WTC11 (cell line): Measurements from ENCODE around the gene KCNMA1. TPM values are rescaled to one million over a fixed set of nuclear protein-coding genes. Genes with fewer than 3 reads are reported as not detected.

Experiments
- ATAC-seq: fragments of 200-7000 bp; cut with Tn5 transposase; 2 replicates; pipeline ENCODE4 v1.10.0; 2021; ENCODE audit warnings: mild to moderate bottlenecking, moderate library complexity
- CTCF ChIA-PET: fragments of 300-600 bp; sonication (Branson Sonifier 250); formaldehyde crosslinking; loops from one replicate; lab custom pipeline; 2021; ENCODE audit warnings: antibody characterized with exemption; lab: Charles Lee
- POLR2A ChIA-PET: fragments of 350-600 bp; sonication (Branson Sonifier 250); formaldehyde crosslinking; loops from one replicate; lab custom pipeline; 2021; ENCODE audit warnings: antibody characterized with exemption; lab: Charles Lee
- DNase-seq: peaks from one replicate; pipeline ENCODE4 v3.0.0; 2021; ENCODE audit warnings: low spot score
- H3K27ac Mint-ChIP-seq: 2 replicates; pipeline ENCODE4 v1.8.0; 2021; ENCODE audit warnings: mixed read lengths
- H3K27me3 Mint-ChIP-seq: 2 replicates; pipeline ENCODE4 v1.8.0; 2021; ENCODE audit warnings: low read depth, mild to moderate bottlenecking, moderate library complexity, mixed read lengths
- H3K36me3 Mint-ChIP-seq: 2 replicates; pipeline ENCODE4 v1.8.0; 2021; ENCODE audit warnings: mixed read lengths
- H3K4me1 Mint-ChIP-seq: 2 replicates; pipeline ENCODE4 v1.8.0; 2022; ENCODE audit warnings: mixed read lengths
- H3K4me3 Mint-ChIP-seq: 2 replicates; pipeline ENCODE4 v1.8.0; 2021; ENCODE audit warnings: mild to moderate bottlenecking, moderate library complexity, mixed read lengths
- H3K9me3 Mint-ChIP-seq: 2 replicates; pipeline ENCODE4 v1.8.0; 2021; ENCODE audit warnings: mixed read lengths
- ATF1 ChIP-seq: sonication (generic); formaldehyde crosslinking; IDR thresholded peaks from 2 replicates; pipeline ENCODE4 v1.8.1; 2023; ENCODE audit warnings: mild to moderate bottlenecking, moderate library complexity, missing genetic modification reagents
- CREB1 ChIP-seq: sonication (generic); formaldehyde crosslinking; IDR thresholded peaks from 2 replicates; pipeline ENCODE4 v1.8.0; 2023; ENCODE audit warnings: mild to moderate bottlenecking, missing genetic modification reagents
- ELF4 ChIP-seq: sonication (generic); formaldehyde crosslinking; IDR thresholded peaks from 2 replicates; pipeline ENCODE4 v1.8.1; 2022; ENCODE audit warnings: low read depth, mild to moderate bottlenecking, moderate library complexity, missing genetic modification reagents
- FOXJ3 ChIP-seq: sonication (generic); formaldehyde crosslinking; IDR thresholded peaks from 2 replicates; pipeline ENCODE4 v1.9.0; 2021; ENCODE audit warnings: missing genetic modification reagents, mild to moderate bottlenecking, borderline replicate concordance
- FOXK1 ChIP-seq: sonication (generic); formaldehyde crosslinking; IDR thresholded peaks from 2 replicates; pipeline ENCODE4 v1.8.0; 2022; ENCODE audit warnings: mild to moderate bottlenecking, moderate library complexity, missing genetic modification reagents
- GRHL2 ChIP-seq: fragments of 250-450 bp; sonication (Bioruptor Pico); IDR thresholded peaks from 2 replicates; pipeline ENCODE4 v1.8.0; 2022; ENCODE audit warnings: mild to moderate bottlenecking, moderate library complexity; ENCODE audit not compliant: insufficient replicate concordance, severe bottlenecking
- HMGA2 ChIP-seq: fragments of 250-450 bp; sonication (Bioruptor Pico); IDR thresholded peaks from 2 replicates; pipeline ENCODE4 v1.4.0; 2021; ENCODE audit warnings: mild to moderate bottlenecking, moderate library complexity
- IRF2 ChIP-seq: sonication (generic); formaldehyde crosslinking; IDR thresholded peaks from 2 replicates; pipeline ENCODE4 v1.8.0; 2022; ENCODE audit warnings: low read depth, missing genetic modification reagents, borderline replicate concordance
- JAZF1 ChIP-seq: fragments of 250-450 bp; sonication (Bioruptor Pico); IDR thresholded peaks from 2 replicates; pipeline ENCODE4 v1.9.0; 2021; ENCODE audit warnings: moderate library complexity, mild to moderate bottlenecking, inconsistent platforms
- MXD4 ChIP-seq: fragments of 250-450 bp; sonication (Bioruptor Pico); IDR thresholded peaks from 2 replicates; pipeline ENCODE4 v1.8.0; 2021; ENCODE audit warnings: mild to moderate bottlenecking, moderate library complexity, borderline replicate concordance
- NFATC4 ChIP-seq: fragments of 250-450 bp; sonication (Bioruptor Pico); IDR thresholded peaks from 2 replicates; pipeline ENCODE4 v1.9.0; 2021; ENCODE audit warnings: mild to moderate bottlenecking
- NR1H2 ChIP-seq: sonication (generic); formaldehyde crosslinking; IDR thresholded peaks from 2 replicates; pipeline ENCODE4 v1.9.0; 2021; ENCODE audit warnings: mild to moderate bottlenecking, moderate library complexity, missing genetic modification reagents
- NR2C2 ChIP-seq: sonication (generic); formaldehyde crosslinking; IDR thresholded peaks from 2 replicates; pipeline ENCODE4 v1.8.0; 2022; ENCODE audit warnings: mild to moderate bottlenecking, missing genetic modification reagents
- OVOL2 ChIP-seq: fragments of 250-450 bp; sonication (Bioruptor Pico); IDR thresholded peaks from 2 replicates; pipeline ENCODE4 v1.9.0; 2021; ENCODE audit warnings: mild to moderate bottlenecking, borderline replicate concordance
- SMAD3 ChIP-seq: sonication (generic); formaldehyde crosslinking; IDR thresholded peaks from 2 replicates; pipeline ENCODE4 v1.8.0; 2022; ENCODE audit warnings: missing genetic modification reagents, mild to moderate bottlenecking, borderline replicate concordance
- SP1 ChIP-seq: sonication (generic); formaldehyde crosslinking; conservative IDR thresholded peaks from 2 replicates; pipeline ENCODE4 v1.8.1; 2022; ENCODE audit warnings: missing genetic modification reagents
- TCF7 ChIP-seq: sonication (generic); formaldehyde crosslinking; IDR thresholded peaks from 2 replicates; pipeline ENCODE4 v1.8.0; 2022; ENCODE audit warnings: mild to moderate bottlenecking, low read depth, missing genetic modification reagents, moderate library complexity
- TP53 ChIP-seq: sonication (generic); formaldehyde crosslinking; IDR thresholded peaks from 2 replicates; pipeline ENCODE4 v1.8.1; 2023; ENCODE audit warnings: mild to moderate bottlenecking, missing genetic modification reagents
- USF2 ChIP-seq: sonication (generic); formaldehyde crosslinking; IDR thresholded peaks from 2 replicates; pipeline ENCODE4 v1.8.1; 2023; ENCODE audit warnings: mild to moderate bottlenecking, missing genetic modification reagents, moderate library complexity
- ZNF396 ChIP-seq: fragments of 250-450 bp; sonication (Bioruptor Pico); IDR thresholded peaks from 2 replicates; pipeline ENCODE4 v1.8.0; 2021; ENCODE audit warnings: mild to moderate bottlenecking, moderate library complexity, borderline replicate concordance
- ZNF416 ChIP-seq: fragments of 250-450 bp; sonication (Bioruptor Pico); IDR thresholded peaks from 2 replicates; pipeline ENCODE4 v1.9.0; 2021; ENCODE audit warnings: mild to moderate bottlenecking, inconsistent platforms
- ZNF423 ChIP-seq: fragments of 250-450 bp; sonication (Bioruptor Pico); IDR thresholded peaks from 2 replicates; pipeline ENCODE4 v2.1.2; 2022; ENCODE audit warnings: mild to moderate bottlenecking, moderate library complexity
- ZNF671 ChIP-seq: fragments of 250-450 bp; sonication (Bioruptor Pico); IDR thresholded peaks from 2 replicates; pipeline ENCODE4 v1.8.0; 2021; ENCODE audit warnings: mild to moderate bottlenecking
- total RNA-seq: library from RNA; stranded (reverse); gene quantifications from 3 replicates; pipeline ENCODE4 v1.2.3, GENCODE V29; 2021
- TF ChIP-seq, protein P1 (sequence below): sonication (generic); formaldehyde crosslinking; IDR thresholded peaks from 2 replicates; pipeline ENCODE4 v1.8.1; 2022; ENCODE audit warnings: mild to moderate bottlenecking, moderate library complexity, missing genetic modification reagents
- TF ChIP-seq, protein P2 (sequence below): fragments of 250-450 bp; sonication (Bioruptor Pico); IDR thresholded peaks from 2 replicates; pipeline ENCODE4 v2.1.2; 2022; ENCODE audit warnings: mild to moderate bottlenecking, moderate library complexity
- TF ChIP-seq, protein P3 (sequence below): sonication (generic); formaldehyde crosslinking; conservative IDR thresholded peaks from 2 replicates; pipeline ENCODE4 v1.8.1; 2023; ENCODE audit warnings: mild to moderate bottlenecking, low read depth, missing genetic modification reagents, moderate library complexity
- TF ChIP-seq, protein P4 (sequence below): fragments of 250-450 bp; sonication (Bioruptor Pico); conservative IDR thresholded peaks from 2 replicates; pipeline ENCODE4 v1.9.0; 2021; ENCODE audit warnings: mild to moderate bottlenecking
- TF ChIP-seq, protein P5 (sequence below): fragments of 250-450 bp; sonication (Bioruptor Pico); IDR thresholded peaks from 2 replicates; pipeline ENCODE4 v1.9.0; 2021; ENCODE audit warnings: mild to moderate bottlenecking

The KCNMA1 gene
- total RNA-seq, 1 experiment from 2014 or later, result 7.3 TPM

DNA sequence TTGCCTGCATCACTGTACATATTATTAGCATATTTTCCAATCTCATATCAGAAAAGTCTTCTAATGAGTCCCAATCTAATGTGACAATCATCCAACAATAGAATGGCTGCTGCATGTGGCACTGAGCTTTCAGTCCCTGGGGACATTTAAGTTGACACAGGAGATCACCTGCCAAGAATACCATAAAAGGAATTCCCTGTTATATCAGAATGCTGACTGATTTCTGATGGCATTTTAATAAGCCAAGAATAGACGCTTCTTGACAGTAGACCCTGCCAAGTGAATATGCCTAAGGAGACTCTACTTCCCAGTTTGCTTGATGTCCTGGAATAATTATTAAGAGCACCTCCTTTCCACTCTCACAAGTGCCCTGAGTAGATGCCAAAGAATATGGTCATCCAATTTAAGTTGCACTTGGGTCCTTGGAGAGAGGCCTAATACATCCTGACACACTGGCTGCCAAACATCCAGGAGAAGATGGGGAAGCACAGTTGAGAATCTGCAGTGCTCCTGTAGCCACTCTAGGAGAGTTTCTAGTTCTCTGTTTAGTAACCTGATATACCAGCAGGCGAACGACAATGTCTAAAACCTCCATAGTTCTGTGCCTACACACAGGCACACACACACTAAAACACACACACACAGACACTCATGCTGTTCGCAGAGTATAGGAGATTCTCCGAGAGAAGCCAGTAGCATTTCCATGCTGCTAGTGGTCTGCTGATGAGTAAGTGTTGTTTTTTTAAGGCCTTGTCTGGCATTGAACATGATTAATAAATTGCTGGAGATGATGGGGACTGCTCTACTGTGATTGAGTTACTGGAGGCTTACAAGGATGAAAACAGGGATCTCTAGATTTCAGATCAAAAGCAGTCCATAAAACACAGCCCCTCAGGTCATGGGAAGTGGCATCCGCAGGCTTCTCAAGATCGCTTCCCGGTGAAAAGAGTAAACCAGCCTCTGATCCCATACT, 369.6 kb downstream of the KCNMA1 start:
- DNase-seq, result no peak
- no peak for ATAC-seq
- Mint-ChIP-seq H3K27ac (no peak overlapping the region), H3K27me3 (no peaks in the 10 kb centered on the region; the same call in 1 of the 2 replicates), H3K4me1 (no peaks in the 10 kb centered on the region), H3K36me3 (no peaks in the 10 kb centered on the region), H3K9me3 (no peaks in the 10 kb centered on the region), H3K4me3 (no peak overlapping the region)
- TF ChIP-seq ZNF396 (no peak), SP1 (CRISPR knock-in tag) (no peak), JAZF1 (CRISPR knock-in tag) (no peak), IRF2 (CRISPR knock-in tag) (no peak), ATF1 (CRISPR knock-in tag) (no peak), NFATC4 (no peak), HMGA2 (CRISPR knock-in tag) (no peak)
- TF ChIP-seq, protein P1, sequence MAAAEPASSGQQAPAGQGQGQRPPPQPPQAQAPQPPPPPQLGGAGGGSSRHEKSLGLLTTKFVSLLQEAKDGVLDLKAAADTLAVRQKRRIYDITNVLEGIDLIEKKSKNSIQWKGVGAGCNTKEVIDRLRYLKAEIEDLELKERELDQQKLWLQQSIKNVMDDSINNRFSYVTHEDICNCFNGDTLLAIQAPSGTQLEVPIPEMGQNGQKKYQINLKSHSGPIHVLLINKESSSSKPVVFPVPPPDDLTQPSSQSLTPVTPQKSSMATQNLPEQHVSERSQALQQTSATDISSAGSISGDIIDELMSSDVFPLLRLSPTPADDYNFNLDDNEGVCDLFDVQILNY (CRISPR knock-in tag), result no peak
- ChIA-PET CTCF (no interaction called here), POLR2A (no interaction called here)

GRCh38 chr10:77266242-77266641, 371.4 kb downstream of the KCNMA1 start:
- ATAC-seq, result no peak
- no peaks in the 10 kb centered on the region for H3K9me3 Mint-ChIP-seq

GRCh38 chr10:77264527-77264926, 373.1 kb downstream of the KCNMA1 start:
- Mint-ChIP-seq H3K4me1 (no peaks in the 10 kb centered on the region), H3K27me3 (no peaks in the 10 kb centered on the region; the same call in 1 of the 2 replicates), H3K9me3 (no peaks in the 10 kb centered on the region), H3K27ac (no peak overlapping the region), H3K36me3 (no peaks in the 10 kb centered on the region), H3K4me3 (no peak overlapping the region)
- ATAC-seq (no peak), DNase-seq (no peak)
- CTCF ChIA-PET, result no interaction called here
- POLR2A ChIA-PET, result no interaction called here
- TF ChIP-seq, protein P2, sequence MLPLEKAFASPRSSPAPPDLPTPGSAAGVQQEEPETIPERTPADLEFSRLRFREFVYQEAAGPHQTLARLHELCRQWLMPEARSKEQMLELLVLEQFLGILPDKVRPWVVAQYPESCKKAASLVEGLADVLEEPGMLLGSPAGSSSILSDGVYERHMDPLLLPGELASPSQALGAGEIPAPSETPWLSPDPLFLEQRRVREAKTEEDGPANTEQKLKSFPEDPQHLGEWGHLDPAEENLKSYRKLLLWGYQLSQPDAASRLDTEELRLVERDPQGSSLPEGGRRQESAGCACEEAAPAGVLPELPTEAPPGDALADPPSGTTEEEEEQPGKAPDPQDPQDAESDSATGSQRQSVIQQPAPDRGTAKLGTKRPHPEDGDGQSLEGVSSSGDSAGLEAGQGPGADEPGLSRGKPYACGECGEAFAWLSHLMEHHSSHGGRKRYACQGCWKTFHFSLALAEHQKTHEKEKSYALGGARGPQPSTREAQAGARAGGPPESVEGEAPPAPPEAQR, result no peak
- TF ChIP-seq NR2C2 (no peak), MXD4 (CRISPR knock-in tag) (no peak), TP53 (CRISPR knock-in tag) (no peak), OVOL2 (no peak), USF2 (CRISPR knock-in tag) (no peak)
- TF ChIP-seq, protein P3, sequence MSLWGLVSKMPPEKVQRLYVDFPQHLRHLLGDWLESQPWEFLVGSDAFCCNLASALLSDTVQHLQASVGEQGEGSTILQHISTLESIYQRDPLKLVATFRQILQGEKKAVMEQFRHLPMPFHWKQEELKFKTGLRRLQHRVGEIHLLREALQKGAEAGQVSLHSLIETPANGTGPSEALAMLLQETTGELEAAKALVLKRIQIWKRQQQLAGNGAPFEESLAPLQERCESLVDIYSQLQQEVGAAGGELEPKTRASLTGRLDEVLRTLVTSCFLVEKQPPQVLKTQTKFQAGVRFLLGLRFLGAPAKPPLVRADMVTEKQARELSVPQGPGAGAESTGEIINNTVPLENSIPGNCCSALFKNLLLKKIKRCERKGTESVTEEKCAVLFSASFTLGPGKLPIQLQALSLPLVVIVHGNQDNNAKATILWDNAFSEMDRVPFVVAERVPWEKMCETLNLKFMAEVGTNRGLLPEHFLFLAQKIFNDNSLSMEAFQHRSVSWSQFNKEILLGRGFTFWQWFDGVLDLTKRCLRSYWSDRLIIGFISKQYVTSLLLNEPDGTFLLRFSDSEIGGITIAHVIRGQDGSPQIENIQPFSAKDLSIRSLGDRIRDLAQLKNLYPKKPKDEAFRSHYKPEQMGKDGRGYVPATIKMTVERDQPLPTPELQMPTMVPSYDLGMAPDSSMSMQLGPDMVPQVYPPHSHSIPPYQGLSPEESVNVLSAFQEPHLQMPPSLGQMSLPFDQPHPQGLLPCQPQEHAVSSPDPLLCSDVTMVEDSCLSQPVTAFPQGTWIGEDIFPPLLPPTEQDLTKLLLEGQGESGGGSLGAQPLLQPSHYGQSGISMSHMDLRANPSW, result no peak

More at GRCh38 chr10:77266242-77266641, 371.4 kb downstream of the KCNMA1 start:
- Mint-ChIP-seq H3K27ac (no peak overlapping the region), H3K4me3 (no peak overlapping the region), H3K4me1 (no peaks in the 10 kb centered on the region), H3K27me3 (no peaks in the 10 kb centered on the region; the same call in 1 of the 2 replicates), H3K36me3 (no peaks in the 10 kb centered on the region)
- DNase-seq, result no peak
- no peak for TF ChIP-seq CREB1 (CRISPR knock-in tag)
- TF ChIP-seq FOXK1 (CRISPR knock-in tag), result no peak
- TF ChIP-seq GRHL2 (CRISPR knock-in tag), result no peak
- no peak for TF ChIP-seq SMAD3 (CRISPR knock-in tag)
- TF ChIP-seq, protein P4, sequence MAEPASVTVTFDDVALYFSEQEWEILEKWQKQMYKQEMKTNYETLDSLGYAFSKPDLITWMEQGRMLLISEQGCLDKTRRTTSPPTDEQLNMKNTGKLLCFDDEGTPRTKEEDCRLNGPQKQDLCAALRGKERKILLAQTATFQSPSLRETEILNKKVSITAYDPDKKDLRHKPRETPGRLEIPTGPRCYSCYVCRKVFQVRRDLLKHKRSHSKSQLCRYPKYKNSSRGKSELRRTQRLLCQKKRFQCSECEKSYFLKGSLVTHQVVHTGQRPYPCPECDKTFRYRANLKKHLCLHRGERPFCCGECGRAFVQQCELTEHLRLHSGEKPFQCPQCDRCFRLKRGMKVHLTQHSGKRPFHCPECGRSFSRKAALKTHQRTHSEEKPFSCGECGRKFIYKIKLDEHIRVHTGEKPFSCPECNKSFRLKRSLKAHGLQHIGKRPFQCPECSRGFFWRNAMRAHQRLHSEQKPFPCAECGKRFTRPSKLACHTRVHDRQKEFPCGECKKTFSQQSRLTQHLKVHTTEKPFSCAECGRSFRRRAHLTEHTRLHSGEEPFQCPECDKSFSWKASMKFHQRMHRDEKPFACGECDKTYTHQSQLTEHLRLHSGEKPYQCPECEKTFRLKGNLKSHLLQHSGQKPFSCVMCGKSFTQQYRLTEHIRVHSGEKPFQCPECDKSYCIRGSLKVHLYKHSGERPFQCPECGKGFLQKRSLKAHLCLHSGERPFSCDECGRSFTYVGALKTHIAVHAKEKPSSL (CRISPR knock-in tag), result no peak
- TF ChIP-seq ZNF671, result no peak
- no peak for TF ChIP-seq FOXJ3 (CRISPR knock-in tag)
- no peak for TF ChIP-seq ZNF416 (CRISPR knock-in tag)
- no peak for TF ChIP-seq ELF4 (CRISPR knock-in tag)
- no peak for TF ChIP-seq IRF2 (CRISPR knock-in tag)
- TF ChIP-seq NR1H2 (CRISPR knock-in tag), result no peak
- TF ChIP-seq ZNF423 (CRISPR knock-in tag), result no peak
- no peak for TF ChIP-seq HMGA2 (CRISPR knock-in tag)
- TF ChIP-seq, protein P5, sequence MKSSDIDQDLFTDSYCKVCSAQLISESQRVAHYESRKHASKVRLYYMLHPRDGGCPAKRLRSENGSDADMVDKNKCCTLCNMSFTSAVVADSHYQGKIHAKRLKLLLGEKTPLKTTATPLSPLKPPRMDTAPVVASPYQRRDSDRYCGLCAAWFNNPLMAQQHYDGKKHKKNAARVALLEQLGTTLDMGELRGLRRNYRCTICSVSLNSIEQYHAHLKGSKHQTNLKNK, result no peak
- TF ChIP-seq TCF7 (CRISPR knock-in tag), result no peak
- POLR2A ChIA-PET, result no interaction called here
- CTCF ChIA-PET, result interaction anchor here (1.1 to 1.2 kb wide), 2 partner anchors 15 to 92 kb away, joined by 3 read pairs; no protein-coding TSS in a partner anchor
